Sigmoid colon (tissue), 7 donors: Measurements from ENCODE around the gene FUBP3. TPM values are rescaled to one million over a fixed set of nuclear protein-coding genes. Genes with fewer than 3 reads are reported as not detected.

ENCODE experiments used
- DNase-seq: peaks from one replicate; pipeline ENCODE4 v3.0.0-alpha.2; 2019
- H3K27ac ChIP-seq, 4 donors: fragments of 200-600 bp; sonication (generic); one replicate each; pipeline ENCODE4 v1.5.1; 2016 to 2019; ENCODE audit warnings: mild to moderate bottlenecking in 1 of 4
- H3K27me3 ChIP-seq, 3 donors: fragments of 200-600 bp; sonication (generic); one replicate each; pipeline ENCODE4 v1.5.1; 2019; ENCODE audit warnings: mild to moderate bottlenecking in 1 of 3
- H3K36me3 ChIP-seq, 4 donors: fragments of 200-600 bp; sonication (generic); one replicate each; pipeline ENCODE4 v1.5.1; 2016 to 2019
- H3K4me1 ChIP-seq, 4 donors: fragments of 200-600 bp; sonication (generic); one replicate each; pipeline ENCODE4 v1.5.1; 2017 to 2019
- H3K4me3 ChIP-seq, 4 donors: fragments of 200-600 bp; sonication (generic); one replicate each; pipeline ENCODE4 v1.5.1; 2017 to 2019; ENCODE audit warnings: mild to moderate bottlenecking in 2 of 4, moderate library complexity in 1 of 4
- H3K9me3 ChIP-seq, 4 donors: fragments of 200-600 bp in 3 of 4; sonication (generic) in 3 of 4; one replicate each; pipeline versions ENCODE4 v1.5.1 to v1.6.1; 2013 to 2019
- EP300 ChIP-seq, 4 donors: sonication (generic); formaldehyde crosslinking; IDR thresholded peaks; one replicate each; pipeline ENCODE4 v1.6.1; 2017; ENCODE audit warnings: antibody characterized with exemption in 4 of 4
- POLR2A ChIP-seq, 2 donors: fragments of 450-650 bp; IDR thresholded peaks; one replicate each; pipeline ENCODE4 v1.6.1; 2016; ENCODE audit warnings: antibody characterized with exemption in 2 of 2, mild to moderate bottlenecking in 2 of 2, moderate library complexity in 2 of 2
- POLR2AphosphoS5 ChIP-seq, 4 donors: sonication (generic); formaldehyde crosslinking; IDR thresholded peaks; one replicate each; pipeline ENCODE4 v1.6.1; 2017; ENCODE audit warnings: antibody characterized with exemption in 4 of 4
- WGBS, 2 donors: extraction: QIAGEN DNeasy Blood & Tissue Kit; methylation state at CpG; one replicate each; pipeline ENCODE4 v1.1.7; 2013; 5-methylcytosine and 5-hydroxymethylcytosine counted together
- intact Hi-C: fragments of 100-400 bp; cut with DNase I; formaldehyde crosslinking; loops from one replicate; pipeline ENCODE4 v1.15.1; 2023
- polyA plus RNA-seq, 3 donors: library from polyadenylated mRNA; stranded (reverse); fragments of 200-250 nt; gene quantifications; one replicate each; pipeline ENCODE4 v1.2.3, GENCODE V29; 2013
- total RNA-seq, 4 donors: library from RNA; depleted of rRNA; stranded (reverse); fragments of >200 nt; gene quantifications; one replicate each; pipeline ENCODE4 v1.1.0, GENCODE V29; 2016
- TF ChIP-seq, protein P1 (sequence below), 4 experiments: fragments of 450-650 bp in 3 of 4; fragments of 200-600 bp in 1 of 4; IDR thresholded peaks; one replicate each; pipeline ENCODE4 v1.5.1; 2016 to 2019; ENCODE audit warnings: antibody characterized with exemption in 4 of 4, mild to moderate bottlenecking in 3 of 4, moderate library complexity in 2 of 4
- donor health status: healthy with polysubstance abuse.
- donor health status: Bipolar disorder and iron deficiency.
- donor health status: healthy.

The FUBP3 gene
- total and polyA plus RNA-seq, 7 donors, result 19.4 to 44.4 (median 41.3) TPM

DNA sequence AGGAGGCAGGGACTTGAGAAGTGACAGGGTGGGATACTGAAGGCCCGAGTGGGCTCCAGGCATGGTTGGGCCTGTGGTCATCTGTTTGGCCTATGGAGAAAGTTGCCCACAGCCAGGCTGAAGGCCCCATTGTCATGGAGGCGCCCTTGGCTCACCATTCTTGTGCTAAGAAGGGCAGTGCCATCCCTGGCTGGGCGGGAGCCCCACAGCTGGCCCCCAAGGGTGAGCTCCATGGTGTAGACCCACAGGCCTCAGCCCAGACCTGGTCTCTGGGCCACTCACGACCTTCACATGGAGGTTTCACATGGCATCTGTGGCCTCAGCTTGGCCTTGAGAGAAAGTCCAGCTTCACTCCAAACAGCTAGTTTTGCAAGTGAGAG is 50.7 kb downstream of the FUBP3 start:
- Histone ChIP-seq H3K4me3 (no peak overlapping the region), H3K4me1 (no peaks in the 10 kb centered on the region), H3K27ac (no peak overlapping the region), H3K9me3 (no peaks in the 10 kb centered on the region), H3K27me3 (no peaks in the 10 kb centered on the region), H3K36me3 (peaks cover 40 to 98% (median 80%) of the 10 kb centered on the region in 4 donors)
- intact Hi-C loops, result no loop called here
- TF ChIP-seq EP300 (IDR thresholded peaks at IDR 0.05), result no peak
- TF ChIP-seq, protein P1, sequence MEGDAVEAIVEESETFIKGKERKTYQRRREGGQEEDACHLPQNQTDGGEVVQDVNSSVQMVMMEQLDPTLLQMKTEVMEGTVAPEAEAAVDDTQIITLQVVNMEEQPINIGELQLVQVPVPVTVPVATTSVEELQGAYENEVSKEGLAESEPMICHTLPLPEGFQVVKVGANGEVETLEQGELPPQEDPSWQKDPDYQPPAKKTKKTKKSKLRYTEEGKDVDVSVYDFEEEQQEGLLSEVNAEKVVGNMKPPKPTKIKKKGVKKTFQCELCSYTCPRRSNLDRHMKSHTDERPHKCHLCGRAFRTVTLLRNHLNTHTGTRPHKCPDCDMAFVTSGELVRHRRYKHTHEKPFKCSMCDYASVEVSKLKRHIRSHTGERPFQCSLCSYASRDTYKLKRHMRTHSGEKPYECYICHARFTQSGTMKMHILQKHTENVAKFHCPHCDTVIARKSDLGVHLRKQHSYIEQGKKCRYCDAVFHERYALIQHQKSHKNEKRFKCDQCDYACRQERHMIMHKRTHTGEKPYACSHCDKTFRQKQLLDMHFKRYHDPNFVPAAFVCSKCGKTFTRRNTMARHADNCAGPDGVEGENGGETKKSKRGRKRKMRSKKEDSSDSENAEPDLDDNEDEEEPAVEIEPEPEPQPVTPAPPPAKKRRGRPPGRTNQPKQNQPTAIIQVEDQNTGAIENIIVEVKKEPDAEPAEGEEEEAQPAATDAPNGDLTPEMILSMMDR (IDR thresholded peaks at IDR 0.05), result no peak
- no peak for TF ChIP-seq POLR2AphosphoS5 (IDR thresholded peaks at IDR 0.05)
- TF ChIP-seq POLR2A (IDR thresholded peaks at IDR 0.05), result no peak
- WGBS, 2 donors, result 95% methylated on average over 4 of the region's 4 CpGs
- DNase-seq, result no peak

DNA sequence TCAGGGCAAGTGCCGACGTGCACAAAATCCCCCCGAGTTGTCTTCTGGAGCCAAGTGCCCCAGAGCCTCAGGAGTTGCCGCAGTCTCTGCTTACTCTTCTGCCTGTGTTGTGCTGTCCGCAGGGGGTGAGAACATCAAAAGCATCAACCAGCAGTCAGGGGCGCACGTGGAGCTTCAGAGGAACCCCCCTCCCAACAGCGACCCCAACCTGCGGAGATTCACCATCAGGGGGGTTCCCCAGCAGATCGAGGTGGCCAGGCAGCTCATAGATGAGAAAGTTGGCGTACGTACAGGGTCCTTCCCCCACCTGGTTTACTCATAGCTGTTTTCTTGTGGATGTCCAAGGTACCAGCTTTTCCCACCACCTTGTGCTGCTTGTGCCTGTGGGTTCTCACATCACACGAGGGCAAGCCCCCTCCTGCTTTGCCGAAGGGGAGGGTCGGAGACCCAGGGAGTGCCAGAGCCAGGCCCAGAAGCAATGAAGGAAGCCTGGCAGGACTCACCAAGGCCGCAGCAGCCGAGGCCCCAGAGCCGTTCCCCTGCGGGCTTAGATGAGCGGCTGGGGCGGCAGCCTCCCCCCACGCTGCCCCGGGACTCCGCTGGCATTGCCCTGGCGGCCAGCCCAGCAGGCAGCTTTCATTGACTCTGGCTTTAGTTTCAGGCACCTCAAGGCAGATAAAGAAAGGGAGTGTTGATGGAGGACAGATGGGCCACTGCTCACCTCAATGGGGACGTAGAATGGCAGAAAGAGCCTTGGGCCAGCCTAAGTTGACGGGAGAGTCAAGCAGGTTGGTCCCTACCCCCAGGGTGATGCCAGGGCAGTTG is 51.3 kb downstream of the FUBP3 start:
- Histone ChIP-seq H3K9me3 (no peaks in the 10 kb centered on the region), H3K27ac (no peak overlapping the region), H3K4me1 (no peaks in the 10 kb centered on the region), H3K4me3 (no peak overlapping the region), H3K36me3 (peaks cover 42 to 98% (median 78%) of the 10 kb centered on the region in 4 donors), H3K27me3 (no peaks in the 10 kb centered on the region)
- intact Hi-C loops, result no loop called here
- TF ChIP-seq, protein P1 (IDR thresholded peaks at IDR 0.05), result no peak
- no peak for TF ChIP-seq POLR2AphosphoS5 (IDR thresholded peaks at IDR 0.05)
- TF ChIP-seq EP300 (IDR thresholded peaks at IDR 0.05), result no peak
- no peak for TF ChIP-seq POLR2A (IDR thresholded peaks at IDR 0.05)
- WGBS, 2 donors, result 95 to 96% methylated on average over 27 of the region's 27 CpGs
- no peak for DNase-seq

DNA sequence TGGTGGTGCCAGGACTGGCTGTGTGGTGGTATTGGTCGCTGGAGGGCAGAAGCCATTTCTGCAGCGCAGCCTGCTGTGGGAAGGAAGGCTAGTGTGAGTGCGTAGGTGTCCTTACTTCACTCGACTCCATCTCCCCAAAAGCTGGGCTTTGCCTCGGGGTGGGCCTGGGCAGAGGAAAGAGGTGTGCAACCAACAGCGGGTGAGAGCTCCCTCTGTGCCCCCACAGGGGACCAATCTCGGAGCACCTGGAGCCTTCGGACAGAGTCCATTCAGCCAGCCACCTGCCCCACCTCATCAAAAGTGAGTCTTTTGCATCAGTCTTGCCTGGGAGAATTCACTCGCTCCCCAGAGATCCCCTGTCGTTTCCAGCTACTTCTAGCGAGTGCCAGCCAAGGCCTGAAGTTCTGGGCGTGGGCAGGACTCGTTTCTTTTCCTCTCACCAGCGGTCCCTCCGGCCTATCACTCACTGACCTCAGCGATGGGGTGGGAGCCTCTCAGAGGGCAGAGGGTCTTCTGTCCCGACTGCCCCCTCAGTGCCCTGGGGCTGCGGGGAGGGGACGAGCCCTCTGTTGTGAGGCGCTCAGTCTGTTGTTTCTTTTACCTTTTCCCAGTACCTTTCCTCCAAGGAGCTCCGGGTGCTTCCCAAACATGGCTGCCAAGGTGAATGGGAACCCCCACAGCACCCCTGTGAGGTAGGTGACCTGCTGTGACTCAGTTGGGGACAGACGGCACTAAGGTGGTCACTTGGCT is 52.1 kb downstream of the FUBP3 start:
- Histone ChIP-seq H3K27me3 (no peaks in the 10 kb centered on the region), H3K9me3 (no peaks in the 10 kb centered on the region), H3K27ac (no peak overlapping the region), H3K4me1 (no peaks in the 10 kb centered on the region), H3K36me3 (peaks cover 50 to 98% (median 79%) of the 10 kb centered on the region in 4 donors), H3K4me3 (no peak overlapping the region)
- no peak for DNase-seq
- intact Hi-C loops, result no loop called here
- WGBS, 2 donors, result 95% methylated on average over 22 of the region's 22 CpGs
- TF ChIP-seq EP300 (IDR thresholded peaks at IDR 0.05), result no peak
- no peak for TF ChIP-seq POLR2AphosphoS5 (IDR thresholded peaks at IDR 0.05)
- TF ChIP-seq, protein P1 (IDR thresholded peaks at IDR 0.05), result no peak
- TF ChIP-seq POLR2A (IDR thresholded peaks at IDR 0.05), result no peak

DNA sequence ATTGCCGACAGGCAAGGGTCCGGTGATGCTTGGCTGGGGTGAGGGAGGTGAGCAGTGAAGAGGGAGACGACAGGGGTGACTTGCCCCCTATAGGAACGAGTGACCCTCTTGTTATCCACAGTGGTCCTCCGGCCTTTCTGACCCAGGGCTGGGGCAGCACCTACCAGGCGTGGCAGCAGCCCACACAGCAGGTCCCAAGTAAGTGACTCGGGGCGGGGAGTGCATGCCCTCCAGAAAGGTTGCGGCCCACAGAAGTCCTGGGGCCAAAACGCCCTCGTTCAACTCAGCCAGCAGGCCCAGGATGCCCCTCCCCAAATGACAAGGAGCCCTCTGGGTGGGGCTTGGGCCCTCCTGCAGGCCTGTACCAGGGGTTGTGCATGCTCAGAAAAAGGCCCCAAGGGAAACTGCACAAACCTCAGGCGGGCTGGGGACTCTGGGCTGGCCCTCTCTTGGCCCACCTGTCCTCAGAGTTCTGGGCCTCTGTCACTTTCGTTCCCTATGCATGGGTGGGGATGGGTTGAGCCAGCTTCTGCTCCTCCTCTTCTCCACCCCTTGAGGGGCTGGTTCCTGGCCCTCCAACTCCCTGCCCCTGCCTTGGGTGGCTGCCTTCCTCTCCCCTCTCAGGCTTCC is 52.8 kb downstream of the FUBP3 start:
- Histone ChIP-seq H3K4me3 (no peak overlapping the region), H3K9me3 (no peaks in the 10 kb centered on the region), H3K4me1 (no peaks in the 10 kb centered on the region), H3K36me3 (peaks cover 55 to 98% (median 79%) of the 10 kb centered on the region in 4 donors), H3K27me3 (no peaks in the 10 kb centered on the region), H3K27ac (no peak overlapping the region)
- intact Hi-C loops, result no loop called here
- no peak for TF ChIP-seq POLR2A (IDR thresholded peaks at IDR 0.05)
- TF ChIP-seq POLR2AphosphoS5 (IDR thresholded peaks at IDR 0.05), result no peak
- no peak for TF ChIP-seq EP300 (IDR thresholded peaks at IDR 0.05)
- TF ChIP-seq, protein P1 (IDR thresholded peaks at IDR 0.05), result no peak
- 91 to 94% methylated on average over 13 of the region's 13 CpGs for WGBS, 2 donors
- DNase-seq, result no peak
